Measurements from ENCODE around the gene CEL.

CEL gene

GRCh38 chr9:133106511-133107244 lies 44.9 kb downstream of the CEL start:
- DNase-seq: no peak

GRCh38 chr9:133107245-133107722 lies 45.5 kb downstream of the CEL start:
- DNase-seq: no peak

GRCh38 chr9:133107961-133108793 lies 46.4 kb downstream of the CEL start:
- no peak for DNase-seq

GRCh38 chr9:133108794-133109641 lies 47.2 kb downstream of the CEL start:
- no peak for DNase-seq

GRCh38 chr9:133109931-133110650 lies 48.3 kb downstream of the CEL start:
- DNase-seq: no peak

- peak in 1 of 2 donors; percentile 41 for DNase-seq
Observed at GRCh38 chr9:133111808-133112662, 50.3 kb downstream of the CEL start.

GRCh38 chr9:133112663-133113026 lies 50.9 kb downstream of the CEL start:
- DNase-seq: peak; percentile 67 to 91

- peak in 1 of 2 donors; percentile 53 for DNase-seq
Observed at GRCh38 chr9:133113163-133113948, 51.6 kb downstream of the CEL start.

GRCh38 chr9:133113949-133114885 lies 52.4 kb downstream of the CEL start:
- no peak for DNase-seq

GRCh38 chr9:133114886-133115603 lies 53.3 kb downstream of the CEL start:
- no peak for DNase-seq

GRCh38 chr9:133115604-133116345 lies 54.0 kb downstream of the CEL start:
- peak; percentile 47 for DNase-seq

GRCh38 chr9:133116346-133117231 lies 54.8 kb downstream of the CEL start:
- no peak for DNase-seq

GRCh38 chr9:133117271-133118178 lies 55.7 kb downstream of the CEL start:
- DNase-seq: no peak

- no peak for DNase-seq
Observed at GRCh38 chr9:133118179-133118520, 56.4 kb downstream of the CEL start.

- no peak for DNase-seq
Observed at GRCh38 chr9:133118568-133118967, 56.8 kb downstream of the CEL start.

Data from CD4-positive, alpha-beta T cell treated with Interleukin-1 beta for 1 hour (primary cell).